ENCODE measurements around the gene SFTPA1.

- TF ChIP-seq REST (IDR thresholded peaks at IDR 0.05; ENCODE audit: unreplicated experiment) (no peak), CTCF (conservative IDR thresholded peaks at IDR 0.05; ENCODE audit: low read depth in 2 of 2) (no peak), POLR2AphosphoS5 (IDR thresholded peaks at IDR 0.05; ENCODE audit: low read depth) (no peak)
Measured at GRCh38 chr10:79579361-79579760, 31.4 kb upstream of the SFTPA1 start.

Data from GM23338 (cell line).